ENCODE data around the gene DCHS2.

The DCHS2 gene

GRCh38 chr4:154312246-154312645 is 179.4 kb downstream of the DCHS2 start:
- ChIA-PET CTCF (no interaction called here), POLR2A (ENCODE audit: low non-redundant PET) (no interaction called here)
- no peak for DNase-seq (ENCODE audit: low spot score)
- no peak overlapping the region for H3K27ac ChIP-seq
- no peak for TF ChIP-seq CTCF (conservative IDR thresholded peaks at IDR 0.05; ENCODE audit: low read depth)

GRCh38 chr4:154310578-154310977 is 181.0 kb downstream of the DCHS2 start:
- ChIA-PET POLR2A (ENCODE audit: low non-redundant PET) (no interaction called here), CTCF (no interaction called here)
- TF ChIP-seq CTCF (conservative IDR thresholded peaks at IDR 0.05; ENCODE audit: low read depth): no peak

GRCh38 chr4:154308207-154308606 is 183.4 kb downstream of the DCHS2 start:
- TF ChIP-seq CTCF (conservative IDR thresholded peaks at IDR 0.05; ENCODE audit: low read depth): no peak
- POLR2A ChIA-PET (ENCODE audit: low non-redundant PET): no interaction called here
- no peak overlapping the region for H3K27ac ChIP-seq
- no peak for DNase-seq (ENCODE audit: low spot score)
- CTCF ChIA-PET: no interaction called here

More at GRCh38 chr4:154310578-154310977, 181.0 kb downstream of the DCHS2 start:
- DNase-seq (ENCODE audit: low spot score): no peak
- no peak overlapping the region for H3K27ac ChIP-seq

- DNase-seq (ENCODE audit: low spot score): no peak
- ChIA-PET CTCF (no interaction called here), POLR2A (ENCODE audit: low non-redundant PET) (no interaction called here)
- H3K27ac ChIP-seq: no peak overlapping the region
- no peak for TF ChIP-seq CTCF (conservative IDR thresholded peaks at IDR 0.05; ENCODE audit: low read depth)
These were observed 184.1 kb downstream of the DCHS2 start for GRCh38 chr4:154307451-154307850.

- no peak for TF ChIP-seq CTCF (conservative IDR thresholded peaks at IDR 0.05; ENCODE audit: low read depth)
- ChIA-PET POLR2A (ENCODE audit: low non-redundant PET) (no interaction called here), CTCF (no interaction called here)
- DNase-seq (ENCODE audit: low spot score): no peak
- H3K27ac ChIP-seq: no peak overlapping the region
These were observed 186.0 kb downstream of the DCHS2 start for GRCh38 chr4:154305616-154306015.

GRCh38 chr4:154304679-154305078 is 186.9 kb downstream of the DCHS2 start:
- no peak for DNase-seq (ENCODE audit: low spot score)
- TF ChIP-seq CTCF (conservative IDR thresholded peaks at IDR 0.05; ENCODE audit: low read depth): no peak
- ChIA-PET CTCF (no interaction called here), POLR2A (ENCODE audit: low non-redundant PET) (no interaction called here)
- no peak overlapping the region for H3K27ac ChIP-seq
